K562 treated with DMSO at 1 percent for 12 hours (cell line): ENCODE measurements around the gene OR10V1. TPM values are rescaled to one million over a fixed set of nuclear protein-coding genes. Genes with fewer than 3 reads are reported as not detected.

Source experiments
- total RNA-seq: library from RNA; unstranded; fragments of 300-600 nt; gene quantifications from 2 replicates; pipeline ENCODE4 v1.2.3, GENCODE V29; 2022; ENCODE audit not compliant: insufficient read depth

OR10V1 gene
- not detected in 2 replicates for total RNA-seq

GRCh38 chr11:59713745-59714144 lies at the start of gene OR10V1:
Gene OR10V1, minus strand, starts transcription at chr11:59713845. Its CDS starts 0 bp downstream, at chr11:59713845.

GRCh38 chr11:59754859-59755700 lies 41.4 kb upstream of the OR10V1 start, which contains the start of gene STX3:
Gene STX3, plus strand, starts transcription at chr11:59755376. Its CDS starts 230 bp downstream, at chr11:59755606.

GRCh38 chr11:59668950-59669610 lies 44.6 kb downstream of the OR10V1 start, which contains the start of gene PATL1:
Gene PATL1, minus strand, starts transcription at chr11:59669037. Its CDS starts 142 bp downstream, at chr11:59668895.

Other genes with a start within 250 kb of the OR10V1 start
- gene OR4D10, start 240.5 kb downstream of the OR10V1 start, total RNA-seq = not detected in 2 replicates
- gene OR4D11, start 210.3 kb downstream of the OR10V1 start, total RNA-seq = not detected in 2 replicates
- gene OR4D9, start 202.3 kb downstream of the OR10V1 start, total RNA-seq = not detected in 2 replicates
- gene OSBP, start 98.1 kb downstream of the OR10V1 start, total RNA-seq = 16.7 and 50.3 TPM in 2 replicates
- gene PATL1, start 44.8 kb downstream of the OR10V1 start, total RNA-seq = 9.2 and 40.2 TPM in 2 replicates
- gene STX3, start 41.5 kb upstream of the OR10V1 start, total RNA-seq = 60.3 and 134 TPM in 2 replicates
- gene MRPL16, start 96.9 kb upstream of the OR10V1 start, total RNA-seq = 69.2 and 77.0 TPM in 2 replicates
- gene CBLIF, start 131.7 kb upstream of the OR10V1 start, total RNA-seq = not detected in 2 replicates
- 34.8 and 56.5 TPM in 2 replicates for gene TCN1, start 152.6 kb upstream of the OR10V1 start, total RNA-seq
- gene OOSP3, start 164.9 kb upstream of the OR10V1 start, total RNA-seq = not detected in 2 replicates
- 1.6 TPM in 1 of 2 replicates, not detected in the other for gene OOSP1, start 224.6 kb upstream of the OR10V1 start, total RNA-seq